ENCODE results near the gene RUNDC1.

GRCh38 chr17:43013296-43013695 is 32.9 kb downstream of the RUNDC1 start:
- TF ChIP-seq PRDM10 (tag by site-specific recombination; IDR thresholded peaks at IDR 0.05) (no peak), ZNF311 (tag by site-specific recombination; IDR thresholded peaks at IDR 0.05; ENCODE audit: borderline replicate concordance) (no peak), ZNF280D (tag by site-specific recombination; IDR thresholded peaks at IDR 0.05) (no peak), CTCF (tag by site-specific recombination; IDR thresholded peaks at IDR 0.05) (no peak), ZNF274 (IDR thresholded peaks at IDR 0.05; ENCODE audit: low read length) (no peak), ZNF274 (tag by site-specific recombination; IDR thresholded peaks at IDR 0.05; ENCODE audit: borderline replicate concordance) (no peak), YY1 (tag by site-specific recombination; IDR thresholded peaks at IDR 0.05) (no peak), ATF2 (tag by site-specific recombination; IDR thresholded peaks at IDR 0.05; ENCODE audit: low read depth) (no peak), ZNF621 (tag by site-specific recombination; IDR thresholded peaks at IDR 0.05) (no peak), SP3 (tag by site-specific recombination; IDR thresholded peaks at IDR 0.05) (no peak)

Measured in HEK293 (cell line).